K562 (cell line): Measurements from ENCODE around the gene CLSTN2. TPM values are rescaled to one million over a fixed set of nuclear protein-coding genes. Genes with fewer than 3 reads are reported as not detected.

Experiments
- ATAC-seq: fragments of 200-7000 bp; cut with Tn5 transposase; 3 replicates; pipeline ENCODE4 v1.9.1; 2020; ENCODE audit warnings: moderate library complexity
- BruUV-seq: library from RNA; stranded (reverse); fragments of 400-500 nt; replicated peaks from 2 replicates; lab custom pipeline; 2021; lab: Mats Ljungman, UMichigan
- CTCF ChIA-PET: fragments of 300-600 bp; formaldehyde crosslinking; extraction: SDS; loops from one replicate; lab custom pipeline; 2021; ENCODE audit warnings: low intra/inter-chr PET ratio; lab: Yijun Ruan, JAX
- POLR2A ChIA-PET: fragments of 300-600, 350-650 bp; sonication (Branson Sonifier 250); formaldehyde crosslinking; extraction: SDS; loops from one replicate; lab custom pipeline; 2021; ENCODE audit warnings: antibody characterized with exemption, inconsistent platforms; lab: Yijun Ruan, JAX
- DNase-seq, 4 experiments: peaks; one replicate each; pipeline versions ENCODE4 v3.0.0 to v3.0.0-alpha.2; 2011 to 2018; ENCODE audit warnings: low spot score in 3 of 4, mixed read lengths in 3 of 4; ENCODE audit errors: extremely low read depth in 1 of 4
- FAIRE-seq: peaks from 2 replicates; lab custom pipeline; 2011; peaks lifted over from hg19 to GRCh38; lab: Jason Lieb, UNC
- H2AFZ ChIP-seq: 2 replicates; pipeline ENCODE4 v1.6.0; 2011; ENCODE audit warnings: low read depth, low read length, control low read depth, inconsistent platforms
- H3K27ac ChIP-seq: fragments of 200-600 bp; 3 replicates; pipeline ENCODE4 v1.8.0; 2011; ENCODE audit warnings: low read depth, mild to moderate bottlenecking, control low read depth, inconsistent platforms, low read length, moderate library complexity, mixed read lengths; ENCODE audit errors: extremely low read depth
- H3K27me3 ChIP-seq, 2 experiments: fragments of 300-600 bp in 1 of 2; 2 replicates in 1 of 2; 3 replicates in 1 of 2; pipeline versions ENCODE4 v1.6.0 to v1.8.0; 2011; ENCODE audit warnings: inconsistent platforms in 2 of 2, low read length in 2 of 2, mild to moderate bottlenecking in 1 of 2, mixed read lengths in 1 of 2, moderate library complexity in 1 of 2; ENCODE audit not compliant: control insufficient read depth in 2 of 2, insufficient read depth in 2 of 2
- H3K36me3 ChIP-seq: fragments of 300-600 bp; 3 replicates; pipeline ENCODE4 v1.8.0; 2011; ENCODE audit warnings: mild to moderate bottlenecking, low read length, inconsistent platforms; ENCODE audit not compliant: control insufficient read depth, insufficient read depth
- H3K4me1 ChIP-seq, 2 experiments: fragments of 200-600 bp in 1 of 2; replicated peaks in 1 of 2; 2 replicates in 1 of 2; 3 replicates in 1 of 2; pipeline versions ENCODE4 v1.5.1 to v1.8.0; 2011; ENCODE audit warnings: inconsistent platforms in 2 of 2, low read length in 2 of 2, mild to moderate bottlenecking in 1 of 2, mixed read lengths in 1 of 2, moderate library complexity in 1 of 2; ENCODE audit not compliant: control insufficient read depth in 2 of 2, insufficient read depth in 2 of 2
- H3K4me2 ChIP-seq: 2 replicates; pipeline ENCODE4 v1.6.1; 2011; ENCODE audit warnings: low read length, control low read depth, inconsistent platforms, mixed read lengths; ENCODE audit not compliant: insufficient read depth
- H3K4me3 ChIP-seq: fragments of 200-600 bp; sonication (generic), shearing (Covaris generic); 2 replicates; pipeline ENCODE4 v1.5.1; 2016; ENCODE audit warnings: control low read depth, inconsistent platforms
- H3K79me2 ChIP-seq: fragments of 200-600 bp; 3 replicates; pipeline ENCODE4 v1.8.0; 2011; ENCODE audit warnings: low read length, inconsistent platforms; ENCODE audit not compliant: control insufficient read depth, insufficient read depth
- H3K9ac ChIP-seq, 2 experiments: 2 replicates each; pipeline versions ENCODE4 v1.6.0 to v1.6.1; 2011; ENCODE audit warnings: low read depth in 2 of 2, low read length in 2 of 2, control low read depth in 1 of 2, inconsistent platforms in 1 of 2, mild to moderate bottlenecking in 1 of 2, mixed read lengths in 1 of 2; ENCODE audit not compliant: insufficient read depth in 1 of 2
- H3K9me1 ChIP-seq: one replicate; pipeline ENCODE4 v1.6.0; 2011; ENCODE audit warnings: inconsistent platforms, mild to moderate bottlenecking, low read length, moderate library complexity; ENCODE audit not compliant: control insufficient read depth, insufficient read depth
- H3K9me3 ChIP-seq: replicated peaks from 2 replicates; pipeline ENCODE4 v1.5.1; 2011; ENCODE audit warnings: low read depth, low read length, inconsistent platforms; ENCODE audit not compliant: control insufficient read depth, insufficient read depth
- H4K20me1 ChIP-seq: replicated peaks from 2 replicates; pipeline ENCODE4 v1.6.1; 2011; ENCODE audit warnings: low read length, inconsistent platforms, mixed read lengths; ENCODE audit not compliant: control insufficient read depth, insufficient read depth
- CBX8 ChIP-seq: fragments of 200-600 bp; sonication (generic); IDR thresholded peaks from 2 replicates; pipeline ENCODE4 v1.6.1; 2012; ENCODE audit warnings: borderline replicate concordance, mixed run types, low read depth, mild to moderate bottlenecking, moderate library complexity, mixed read lengths, low read length, control low read depth, inconsistent platforms; ENCODE audit not compliant: poor library complexity, severe bottlenecking; ENCODE audit errors: extremely low read depth
- CHD1 ChIP-seq: fragments of 200-600 bp; sonication (generic); IDR thresholded peaks from one replicate; pipeline ENCODE4 v1.6.1; 2012; ENCODE audit warnings: mild to moderate bottlenecking, moderate library complexity, low read length, inconsistent platforms
- HMGXB4 ChIP-seq: sonication (generic); formaldehyde crosslinking; IDR thresholded peaks from 2 replicates; pipeline ENCODE4 v1.8.1; 2023; ENCODE audit warnings: mild to moderate bottlenecking, missing genetic modification reagents
- KDM5B ChIP-seq: fragments of 200-600 bp; sonication (generic); IDR thresholded peaks from 2 replicates; pipeline ENCODE4 v1.6.1; 2012; ENCODE audit warnings: low read depth, mild to moderate bottlenecking, moderate library complexity, low read length, control low read depth, inconsistent platforms; ENCODE audit not compliant: insufficient replicate concordance
- NFE2 ChIP-seq: IDR thresholded peaks from 2 replicates; pipeline ENCODE4 v1.6.1; 2014; ENCODE audit warnings: antibody characterized with exemption, low read depth
- NR4A1 ChIP-seq, 2 experiments: fragments of 250-450 bp in 1 of 2; fragments of 450-650 bp in 1 of 2; sonication (Bioruptor Pico) in 1 of 2; IDR thresholded peaks; 2 replicates each; pipeline versions ENCODE4 v1.4.0 to v1.6.1; 2016 to 2020; ENCODE audit warnings: mild to moderate bottlenecking in 2 of 2, missing compliant biosample characterization in 1 of 2, missing genetic modification characterization in 1 of 2, moderate library complexity in 1 of 2
- TFAP4 ChIP-seq: sonication (generic); formaldehyde crosslinking; IDR thresholded peaks from 2 replicates; pipeline ENCODE4 v1.8.0; 2022; ENCODE audit warnings: missing genetic modification reagents, mild to moderate bottlenecking, moderate library complexity, borderline replicate concordance
- TSC22D4 ChIP-seq: fragments of 450-650 bp; IDR thresholded peaks from 2 replicates; pipeline ENCODE4 v1.6.1; 2016; ENCODE audit warnings: missing genetic modification characterization, missing biosample characterization, control low read depth
- in situ Hi-C: fragments of 300-500 bp; cut with MboI; formaldehyde crosslinking; loops from 4 replicates; pipeline ENCODE4 v1.15.0; 2018; ENCODE audit warnings: inconsistent platforms, mixed read lengths
- intact Hi-C: fragments of 100-400 bp; cut with micrococcal nuclease; formaldehyde crosslinking; loops from 2 replicates; pipeline ENCODE4 v1.14.2; 2022
- polyA plus RNA-seq, 8 experiments: library from polyadenylated mRNA; depleted of rRNA in 4 of 8; stranded (reverse) in 5 of 8; unstranded in 3 of 8; fragments of >200 nt; fragmentation: Nextera tagmentation in 2 of 8; fragmentation: Illumina TruSeq in 1 of 8; extraction: Ambion mirVana in 2 of 8; extraction: Trizol in 1 of 8; gene quantifications; 2 replicates each; pipeline versions ENCODE4 v1.2.1 to v1.2.3, GENCODE V29; 2011 to 2014; ENCODE audit warnings: inconsistent platforms in 1 of 8, missing spikeins in 1 of 8
- total RNA-seq, 7 experiments: library from RNA; depleted of rRNA in 6 of 7; stranded (reverse); fragments of >200 nt in 6 of 7; fragmentation: Illumina TruSeq in 2 of 7; extraction: Trizol in 2 of 7; gene quantifications; 2 replicates each; pipeline versions ENCODE4 v1.2.1 to v1.2.3, GENCODE V29; 2011 to 2021; ENCODE audit warnings: low replicate concordance in 1 of 7
- TF ChIP-seq, protein P1 (sequence below): sonication (generic); formaldehyde crosslinking; IDR thresholded peaks from 2 replicates; pipeline ENCODE4 v1.8.0; 2022; ENCODE audit warnings: missing genetic modification reagents, mild to moderate bottlenecking, borderline replicate concordance
- TF ChIP-seq, protein P2 (sequence below): fragments of 150-350 bp; conservative IDR thresholded peaks from 2 replicates; pipeline ENCODE4 v1.6.1; 2014; ENCODE audit warnings: low read length

Gene CLSTN2
- total and polyA plus RNA-seq, 9 of the 15 experiments (the other 6 are each of a cell fraction or from before 2014, with no cell fraction given) = 0.02 to 0.04 (median 0.04) TPM; not detected in 6

- Histone ChIP-seq H3K9ac (no peak overlapping the region), H3K4me1 (no peaks in the 10 kb centered on the region), H3K4me3 (no peak overlapping the region), H3K9me3 (no peaks in the 10 kb centered on the region), H4K20me1 (no peaks in the 10 kb centered on the region), H3K4me2 (no peak overlapping the region), H3K79me2 (no peaks in the 10 kb centered on the region), H3K9me1 (no peaks in the 10 kb centered on the region), H3K27me3 (no peaks in the 10 kb centered on the region)
- FAIRE-seq = no peak
- BruUV-seq = no TSS peak
- intact Hi-C loops = no loop called here
- in situ Hi-C loops = no loop called here
- TF ChIP-seq TFAP4 (no peak), KDM5B (no peak), NFE2 (no peak), TSC22D4 (tag) (no peak), NR4A1 (CRISPR knock-in tag; IDR thresholded peaks at IDR 0.05) (no peak), NR4A1 (tag; IDR thresholded peaks at IDR 0.05) (no peak), HMGXB4 (CRISPR knock-in tag) (no peak), CHD1 (no peak), CBX8 (no peak)
- TF ChIP-seq, protein P1, sequence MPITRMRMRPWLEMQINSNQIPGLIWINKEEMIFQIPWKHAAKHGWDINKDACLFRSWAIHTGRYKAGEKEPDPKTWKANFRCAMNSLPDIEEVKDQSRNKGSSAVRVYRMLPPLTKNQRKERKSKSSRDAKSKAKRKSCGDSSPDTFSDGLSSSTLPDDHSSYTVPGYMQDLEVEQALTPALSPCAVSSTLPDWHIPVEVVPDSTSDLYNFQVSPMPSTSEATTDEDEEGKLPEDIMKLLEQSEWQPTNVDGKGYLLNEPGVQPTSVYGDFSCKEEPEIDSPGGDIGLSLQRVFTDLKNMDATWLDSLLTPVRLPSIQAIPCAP (CRISPR knock-in tag) = no peak
- TF ChIP-seq, protein P2, sequence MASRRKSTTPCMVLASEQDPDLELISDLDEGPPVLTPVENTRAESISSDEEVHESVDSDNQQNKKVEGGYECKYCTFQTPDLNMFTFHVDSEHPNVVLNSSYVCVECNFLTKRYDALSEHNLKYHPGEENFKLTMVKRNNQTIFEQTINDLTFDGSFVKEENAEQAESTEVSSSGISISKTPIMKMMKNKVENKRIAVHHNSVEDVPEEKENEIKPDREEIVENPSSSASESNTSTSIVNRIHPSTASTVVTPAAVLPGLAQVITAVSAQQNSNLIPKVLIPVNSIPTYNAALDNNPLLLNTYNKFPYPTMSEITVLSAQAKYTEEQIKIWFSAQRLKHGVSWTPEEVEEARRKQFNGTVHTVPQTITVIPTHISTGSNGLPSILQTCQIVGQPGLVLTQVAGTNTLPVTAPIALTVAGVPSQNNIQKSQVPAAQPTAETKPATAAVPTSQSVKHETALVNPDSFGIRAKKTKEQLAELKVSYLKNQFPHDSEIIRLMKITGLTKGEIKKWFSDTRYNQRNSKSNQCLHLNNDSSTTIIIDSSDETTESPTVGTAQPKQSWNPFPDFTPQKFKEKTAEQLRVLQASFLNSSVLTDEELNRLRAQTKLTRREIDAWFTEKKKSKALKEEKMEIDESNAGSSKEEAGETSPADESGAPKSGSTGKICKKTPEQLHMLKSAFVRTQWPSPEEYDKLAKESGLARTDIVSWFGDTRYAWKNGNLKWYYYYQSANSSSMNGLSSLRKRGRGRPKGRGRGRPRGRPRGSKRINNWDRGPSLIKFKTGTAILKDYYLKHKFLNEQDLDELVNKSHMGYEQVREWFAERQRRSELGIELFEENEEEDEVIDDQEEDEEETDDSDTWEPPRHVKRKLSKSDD = no peak
- TF ChIP-seq, all 486 proteins: peak for 0
- no peak for ATAC-seq
- H2AFZ ChIP-seq = no peak overlapping the region
- no peaks in the 10 kb centered on the region for H3K36me3 ChIP-seq
- DNase-seq = no peak
- CTCF ChIA-PET = no interaction called here
- POLR2A ChIA-PET = no interaction called here
- no peak overlapping the region for H3K27ac ChIP-seq
Measured at GRCh38 chr3:140159646-140160045, 224.7 kb downstream of the CLSTN2 start.
